Ovary (tissue), 9 donors: ENCODE measurements around the gene ZNF763. TPM values are rescaled to one million over a fixed set of nuclear protein-coding genes. Genes with fewer than 3 reads are reported as not detected.
"Not testable (repeated sequence)": the region's sequence is repeated elsewhere in the genome, so short reads cannot be mapped to it uniquely, and the experiment has no call there.

Experiments used
- DNase-seq, 5 donors: peaks; one replicate each; pipeline ENCODE4 v3.0.0-alpha.2; 2019 to 2020
- H3K27ac ChIP-seq, 2 donors: fragments of 200-600 bp; one replicate each; pipeline versions ENCODE4 v1.5.1 to v1.8.0; 2019 to 2022
- H3K27me3 ChIP-seq: fragments of 200-600 bp; one replicate; pipeline ENCODE4 v1.8.0; 2022
- H3K36me3 ChIP-seq: fragments of 200-600 bp; sonication (generic); one replicate; pipeline ENCODE4 v1.5.1; 2019
- H3K4me1 ChIP-seq: one replicate; pipeline ENCODE4 v1.8.1; 2013; ENCODE audit warnings: mild to moderate bottlenecking, moderate library complexity; ENCODE audit not compliant: insufficient read depth
- H3K4me3 ChIP-seq: fragments of 200-600 bp; sonication (generic); one replicate; pipeline ENCODE4 v1.5.1; 2017
- H3K9me3 ChIP-seq, 2 donors: fragments of 200-600 bp in 1 of 2; sonication (generic) in 1 of 2; one replicate each; pipeline versions ENCODE4 v1.5.1 to v1.8.1; 2013 to 2019; ENCODE audit warnings: mild to moderate bottlenecking in 1 of 2, moderate library complexity in 1 of 2
- EP300 ChIP-seq: sonication (generic); formaldehyde crosslinking; IDR thresholded peaks from one replicate; pipeline ENCODE4 v1.6.1; 2017; ENCODE audit warnings: antibody characterized with exemption
- POLR2A ChIP-seq: fragments of 450-650 bp; IDR thresholded peaks from one replicate; pipeline ENCODE4 v1.6.1; 2017; ENCODE audit warnings: antibody characterized with exemption, mild to moderate bottlenecking, moderate library complexity
- WGBS, 3 donors: extraction: QIAGEN DNeasy Blood & Tissue Kit in 1 of 3; methylation state at CpG; one replicate each; pipeline versions ENCODE4 v1.1.5 to v1.1.7; 2013 to 2017; 5-methylcytosine and 5-hydroxymethylcytosine counted together
- intact Hi-C, 4 donors: fragments of 100-400 bp; cut with DNase I; formaldehyde crosslinking; loops; one replicate each; pipeline versions ENCODE4 v1.11.0 to v1.15.1; 2022 to 2023
- polyA plus RNA-seq, 2 donors: library from polyadenylated mRNA; stranded (reverse); fragments of 200-250 nt in 1 of 2; fragments of 350-450 nt in 1 of 2; fragmentation: Illumina TruSeq in 1 of 2; extraction: RNeasy Lipid Tissue Mini Kit (QIAGEN cat#74804) in 1 of 2; gene quantifications; one replicate each; pipeline ENCODE4 v1.2.3, GENCODE V29; 2013 to 2014
- total RNA-seq, 7 donors: library from RNA; depleted of rRNA in 2 of 7; stranded (reverse); fragments of >200 nt in 2 of 7; fragmentation: NEBNext Ultra II Directional in 3 of 7; extraction: Animal tissue kit (Norgen Biotek cat#: 25700) in 3 of 7; gene quantifications; one replicate each; pipeline versions ENCODE4 v1.1.0 to v1.2.4, GENCODE V29; 2016 to 2023
- TF ChIP-seq, protein P1 (sequence below), 3 donors: fragments of 450-650 bp in 2 of 3; fragments of 200-600 bp in 1 of 3; IDR thresholded peaks; one replicate each; pipeline versions ENCODE4 v1.5.1 to v1.8.0; 2016 to 2022; ENCODE audit warnings: antibody characterized with exemption in 3 of 3, mild to moderate bottlenecking in 1 of 3
- donor health status: DM: no; HTN: no; CAD: no; lungs with moderate emphysema.
- donor health status: DM: no; HTN: no; CAD: no.
- donor health status: Bipolar disorder and iron deficiency.
- donor health status: DM: yes; HTN: yes; CAD: no.
- donor health status: DM: no; HTN: no; CAD: no.
- donor health status: DM: yes; HTN: yes; CAD: no.

ZNF763 gene
- total and polyA plus RNA-seq, 9 donors: 4.1 to 18.8 (median 7.7) TPM

DNA sequence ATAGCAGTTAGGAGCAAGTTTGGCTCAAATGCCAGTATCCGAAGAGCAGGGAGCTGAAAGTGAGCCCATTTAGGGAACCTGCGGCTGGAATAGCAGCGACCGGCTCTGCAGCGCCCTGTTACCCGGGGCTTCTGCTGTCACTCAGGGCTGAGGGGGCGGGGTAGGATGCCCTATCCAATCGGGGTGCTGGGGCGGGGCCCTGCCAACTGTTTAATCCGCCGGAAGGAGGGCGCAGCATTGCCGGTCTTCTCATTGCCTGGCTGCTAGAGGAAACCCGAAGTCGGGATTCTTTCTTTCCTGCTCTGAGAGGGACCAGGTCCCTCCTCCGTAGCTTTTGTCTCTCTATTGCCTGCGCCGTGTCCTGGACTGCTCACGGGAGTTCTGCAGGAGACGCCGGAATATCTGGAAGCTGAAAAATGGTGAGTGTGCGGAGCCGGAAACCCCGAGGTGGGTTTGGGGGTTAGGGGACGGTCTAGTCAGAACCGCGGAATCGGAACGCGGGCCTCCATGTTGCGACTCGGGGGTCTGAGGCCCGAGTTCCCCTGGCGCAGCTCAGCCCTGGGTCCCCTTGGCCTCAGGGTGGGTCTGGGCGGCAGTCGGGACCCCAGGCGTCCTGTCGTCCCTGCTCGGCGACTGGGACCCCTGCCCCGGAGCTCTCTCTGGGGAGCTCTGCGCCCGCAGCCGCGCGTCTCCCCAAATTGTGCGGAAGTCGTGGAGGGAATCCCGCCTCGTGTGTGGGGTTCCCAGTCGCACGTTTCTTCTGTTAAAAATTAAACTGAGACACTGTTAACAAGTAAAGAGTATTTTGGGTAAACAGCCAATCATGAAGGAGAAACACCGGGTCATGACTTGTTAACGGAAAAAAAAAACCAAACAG, 22.8 kb downstream of the ZNF763 start:
- H3K4me3 ChIP-seq: peak overlapping the region; percentile 54
- no peaks in the 10 kb centered on the region for H3K4me1 ChIP-seq
- H3K27me3 ChIP-seq: no peaks in the 10 kb centered on the region
- peak; percentile 92 to 95 (median 94) for DNase-seq
- intact Hi-C loops: loop anchor here in 3 of 4 donors (2.0 to 10.0 kb wide), 5 partner anchors 23 to 193 kb away; partner anchors contain the start of genes ZNF700 (in 2 of the 3), ZNF491 (in 1 of the 3) and ZNF763 (in 1 of the 3)
- TF ChIP-seq, protein P1, sequence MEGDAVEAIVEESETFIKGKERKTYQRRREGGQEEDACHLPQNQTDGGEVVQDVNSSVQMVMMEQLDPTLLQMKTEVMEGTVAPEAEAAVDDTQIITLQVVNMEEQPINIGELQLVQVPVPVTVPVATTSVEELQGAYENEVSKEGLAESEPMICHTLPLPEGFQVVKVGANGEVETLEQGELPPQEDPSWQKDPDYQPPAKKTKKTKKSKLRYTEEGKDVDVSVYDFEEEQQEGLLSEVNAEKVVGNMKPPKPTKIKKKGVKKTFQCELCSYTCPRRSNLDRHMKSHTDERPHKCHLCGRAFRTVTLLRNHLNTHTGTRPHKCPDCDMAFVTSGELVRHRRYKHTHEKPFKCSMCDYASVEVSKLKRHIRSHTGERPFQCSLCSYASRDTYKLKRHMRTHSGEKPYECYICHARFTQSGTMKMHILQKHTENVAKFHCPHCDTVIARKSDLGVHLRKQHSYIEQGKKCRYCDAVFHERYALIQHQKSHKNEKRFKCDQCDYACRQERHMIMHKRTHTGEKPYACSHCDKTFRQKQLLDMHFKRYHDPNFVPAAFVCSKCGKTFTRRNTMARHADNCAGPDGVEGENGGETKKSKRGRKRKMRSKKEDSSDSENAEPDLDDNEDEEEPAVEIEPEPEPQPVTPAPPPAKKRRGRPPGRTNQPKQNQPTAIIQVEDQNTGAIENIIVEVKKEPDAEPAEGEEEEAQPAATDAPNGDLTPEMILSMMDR (IDR thresholded peaks at IDR 0.05): no peak
- TF ChIP-seq POLR2A: peak; percentile 52
- H3K9me3 ChIP-seq: no peaks in the 10 kb centered on the region
- no peaks in the 10 kb centered on the region for H3K36me3 ChIP-seq
- WGBS, 3 donors: 0 to 1% (median 1%) methylated on average over 50 to 54 of the region's 54 CpGs
- peak overlapping the region; percentile 39 to 58 for H3K27ac ChIP-seq

DNA sequence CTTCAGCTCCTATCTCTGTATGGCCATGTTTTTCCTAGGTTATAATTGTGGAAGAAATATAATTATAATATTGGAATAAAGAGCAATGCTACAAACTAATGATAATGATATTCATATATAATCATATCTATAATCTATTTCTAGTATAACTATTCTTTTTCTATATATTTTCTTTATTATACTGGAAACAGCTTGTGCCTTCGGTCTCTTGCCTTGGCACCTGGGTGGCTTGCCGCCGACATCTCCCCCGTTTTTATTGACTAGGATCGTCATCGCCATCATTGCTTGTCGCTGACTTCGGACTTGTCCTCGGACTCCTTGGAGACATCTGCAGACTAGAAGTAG, 24.2 kb downstream of the ZNF763 start:
- Histone ChIP-seq H3K4me3 (peak overlapping the region; percentile 54), H3K27me3 (no peaks in the 10 kb centered on the region), H3K27ac (no peak overlapping the region), H3K36me3 (no peaks in the 10 kb centered on the region), H3K9me3 (no peaks in the 10 kb centered on the region), H3K4me1 (no peaks in the 10 kb centered on the region)
- 60 to 71% (median 68%) methylated on average over 9 of the region's 9 CpGs for WGBS, 3 donors
- intact Hi-C loops: loop anchor here in 3 of 4 donors (2.0 to 10.0 kb wide), 5 partner anchors 24 to 194 kb away; partner anchors contain the start of genes ZNF700 (in 2 of the 3), ZNF491 (in 1 of the 3) and ZNF763 (in 1 of the 3)
- DNase-seq: no peak
- no peak for TF ChIP-seq EP300
- TF ChIP-seq POLR2A: no peak
- TF ChIP-seq, protein P1 (IDR thresholded peaks at IDR 0.05): no peak

DNA sequence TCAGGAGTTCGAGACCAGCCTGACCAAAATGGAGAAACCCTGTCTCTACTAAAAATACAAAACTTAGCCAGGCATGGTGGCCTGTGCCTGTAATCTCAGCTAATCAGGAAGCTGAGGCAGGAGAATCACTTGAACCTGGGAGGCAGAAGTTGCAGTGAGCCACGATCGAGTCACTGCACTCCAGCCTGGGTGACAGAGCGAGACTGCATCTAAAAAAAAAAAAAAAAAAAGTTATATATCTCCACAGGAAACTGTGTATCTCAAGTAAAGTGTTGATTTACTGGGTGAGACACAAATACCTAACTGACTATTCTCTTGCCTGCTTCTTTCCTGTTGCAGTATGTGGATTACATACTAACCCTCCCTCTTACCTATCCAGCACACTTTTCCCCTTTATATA, 27.1 kb downstream of the ZNF763 start:
- H3K9me3 ChIP-seq, H3K27ac ChIP-seq, DNase-seq, H3K36me3 ChIP-seq, H3K4me1 ChIP-seq, H3K27me3 ChIP-seq, H3K4me3 ChIP-seq: not testable (repeated sequence)
- intact Hi-C loops: loop anchor here in 2 of 4 donors (10.0 kb wide), 2 partner anchors 67 to 197 kb away; partner anchors contain the start of genes ZNF491 (in 1 of the 2) and ZNF700 (in 1 of the 2)
- WGBS, 3 donors: 78 to 91% (median 82%) methylated on average over 4 of the region's 4 CpGs

DNA sequence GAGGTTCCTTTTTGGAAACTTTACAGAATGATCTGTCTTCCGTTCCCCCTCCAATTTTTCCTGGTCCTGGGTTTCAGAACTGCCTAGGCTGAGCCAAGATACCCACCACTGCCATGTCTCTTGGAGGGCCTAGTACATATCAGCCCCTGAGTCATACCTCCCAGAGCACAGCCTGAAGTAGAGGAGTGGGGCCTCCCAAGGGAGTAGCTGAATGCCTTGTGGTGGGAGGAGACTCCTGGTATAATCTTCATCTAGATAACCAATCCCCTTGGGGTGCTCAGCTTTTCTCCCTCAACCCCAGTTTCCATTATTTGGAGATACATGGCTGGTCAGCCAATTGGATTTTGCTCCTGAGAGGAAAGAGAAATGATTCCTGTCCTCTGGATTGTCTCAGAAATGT, 30.3 kb downstream of the ZNF763 start:
- Histone ChIP-seq H3K36me3 (no peaks in the 10 kb centered on the region), H3K27me3 (no peaks in the 10 kb centered on the region), H3K9me3 (no peaks in the 10 kb centered on the region), H3K4me3 (no peak overlapping the region), H3K4me1 (no peaks in the 10 kb centered on the region), H3K27ac (no peak overlapping the region)
- DNase-seq: no peak
- intact Hi-C loops: loop anchor here in 2 of 4 donors (10.0 kb wide), 2 partner anchors 70 to 200 kb away; partner anchors contain the start of genes ZNF491 (in 1 of the 2) and ZNF700 (in 1 of the 2)
- 68 to 80% (median 74%) methylated on average over 1 of the region's 1 CpG for WGBS, 3 donors
- TF ChIP-seq EP300 (no peak), POLR2A (no peak)
- TF ChIP-seq, protein P1 (IDR thresholded peaks at IDR 0.05): no peak
